ENCODE results near the gene CXCR5.

- peak in 1 of 2 donors; percentile 36 for TF ChIP-seq POLR2A (IDR thresholded peaks at IDR 0.05)
- TF ChIP-seq, protein P1, sequence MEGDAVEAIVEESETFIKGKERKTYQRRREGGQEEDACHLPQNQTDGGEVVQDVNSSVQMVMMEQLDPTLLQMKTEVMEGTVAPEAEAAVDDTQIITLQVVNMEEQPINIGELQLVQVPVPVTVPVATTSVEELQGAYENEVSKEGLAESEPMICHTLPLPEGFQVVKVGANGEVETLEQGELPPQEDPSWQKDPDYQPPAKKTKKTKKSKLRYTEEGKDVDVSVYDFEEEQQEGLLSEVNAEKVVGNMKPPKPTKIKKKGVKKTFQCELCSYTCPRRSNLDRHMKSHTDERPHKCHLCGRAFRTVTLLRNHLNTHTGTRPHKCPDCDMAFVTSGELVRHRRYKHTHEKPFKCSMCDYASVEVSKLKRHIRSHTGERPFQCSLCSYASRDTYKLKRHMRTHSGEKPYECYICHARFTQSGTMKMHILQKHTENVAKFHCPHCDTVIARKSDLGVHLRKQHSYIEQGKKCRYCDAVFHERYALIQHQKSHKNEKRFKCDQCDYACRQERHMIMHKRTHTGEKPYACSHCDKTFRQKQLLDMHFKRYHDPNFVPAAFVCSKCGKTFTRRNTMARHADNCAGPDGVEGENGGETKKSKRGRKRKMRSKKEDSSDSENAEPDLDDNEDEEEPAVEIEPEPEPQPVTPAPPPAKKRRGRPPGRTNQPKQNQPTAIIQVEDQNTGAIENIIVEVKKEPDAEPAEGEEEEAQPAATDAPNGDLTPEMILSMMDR (IDR thresholded peaks at IDR 0.05), result peak in 2 of 6 experiments; percentile 10 to 26
Observed at GRCh38 chr11:118917481-118918127, 33.9 kb downstream of the CXCR5 start.

All from Peyer's patch (tissue), 4 donors.